NCI-H1694 treated with DMSO at 0.1 percent for 48 hours (cell line): ENCODE measurements around the gene ZPLD1.

Experiments used
- DNase-seq: peaks from one replicate; lab custom pipeline; 2025; lab: John Stamatoyannopoulos, UW

The ZPLD1 gene

GRCh38 chr3:102466001-102466400 is 31.2 kb downstream of the ZPLD1 start:
- DNase-seq: no peak

GRCh38 chr3:102470066-102470465 is 35.3 kb downstream of the ZPLD1 start:
- no peak for DNase-seq

- DNase-seq: no peak
Observed at GRCh38 chr3:102471001-102471400, 36.2 kb downstream of the ZPLD1 start.

GRCh38 chr3:102471491-102471890 is 36.7 kb downstream of the ZPLD1 start:
- no peak for DNase-seq

- DNase-seq: no peak
Observed at GRCh38 chr3:102473648-102474047, 38.8 kb downstream of the ZPLD1 start.

- DNase-seq: no peak
Observed at GRCh38 chr3:102474207-102474606, 39.4 kb downstream of the ZPLD1 start.

- DNase-seq: no peak
Observed at GRCh38 chr3:102476198-102476597, 41.4 kb downstream of the ZPLD1 start.

- DNase-seq: no peak
Observed at GRCh38 chr3:102478160-102478559, 43.3 kb downstream of the ZPLD1 start.

- no peak for DNase-seq
Observed at GRCh38 chr3:102480139-102480538, 45.3 kb downstream of the ZPLD1 start.

- DNase-seq: no peak
Observed at GRCh38 chr3:102481050-102481449, 46.2 kb downstream of the ZPLD1 start.

GRCh38 chr3:102483556-102483955 is 48.7 kb downstream of the ZPLD1 start:
- no peak for DNase-seq

- no peak for DNase-seq
Observed at GRCh38 chr3:102484363-102484762, 49.5 kb downstream of the ZPLD1 start.

GRCh38 chr3:102485701-102486100 is 50.9 kb downstream of the ZPLD1 start:
- no peak for DNase-seq

- no peak for DNase-seq
Observed at GRCh38 chr3:102488331-102488730, 53.5 kb downstream of the ZPLD1 start.

- DNase-seq: no peak
Observed at GRCh38 chr3:102492300-102492699, 57.5 kb downstream of the ZPLD1 start.

- no peak for DNase-seq
Observed at GRCh38 chr3:102497571-102497970, 62.8 kb downstream of the ZPLD1 start.

GRCh38 chr3:102505542-102505941 is 70.7 kb downstream of the ZPLD1 start:
- DNase-seq: no peak

GRCh38 chr3:102510663-102511062 is 75.8 kb downstream of the ZPLD1 start:
- no peak for DNase-seq

GRCh38 chr3:102511168-102511567 is 76.4 kb downstream of the ZPLD1 start:
- DNase-seq: no peak

- no peak for DNase-seq
Observed at GRCh38 chr3:102511639-102512038, 76.8 kb downstream of the ZPLD1 start.

- no peak for DNase-seq
Observed at GRCh38 chr3:102512734-102513504, 78.1 kb downstream of the ZPLD1 start.

- no peak for DNase-seq
Observed at GRCh38 chr3:102514241-102514640, 79.4 kb downstream of the ZPLD1 start.

GRCh38 chr3:102521246-102521645 is 86.4 kb downstream of the ZPLD1 start:
- DNase-seq: no peak

- no peak for DNase-seq
Observed at GRCh38 chr3:102525624-102526023, 90.8 kb downstream of the ZPLD1 start.
